Measurements from ENCODE around the gene TEP1. TPM values are rescaled to one million over a fixed set of nuclear protein-coding genes. Genes with fewer than 3 reads are reported as not detected.
A peak's percentile ranks its signal among the peaks of the same experiment; 100 is the strongest.
"Not testable (repeated sequence)": the region's sequence is repeated elsewhere in the genome, so short reads cannot be mapped to it uniquely, and the experiment has no call there.

Gene TEP1
- 17.1 and 21.8 TPM in 2 replicates for total RNA-seq
- polyA plus RNA-seq (2012): 15.5 TPM

GRCh38 chr14:20412876-20413743 lies at the start of gene TEP1:
Gene TEP1, minus strand, starts transcription at chr14:20413501. Its CDS starts 5,062 bp downstream, at chr14:20408439.
- DNase-seq (ENCODE audit: low read depth): peak; percentile 91

- peak; percentile 100 for DNase-seq (ENCODE audit: low read depth)
These were observed 48.2 kb upstream of the TEP1 start, which contains the start of gene PIP4P1 for GRCh38 chr14:20461225-20462141. Gene PIP4P1, minus strand, starts transcription at chr14:20461434. Its CDS starts 109 bp downstream, at chr14:20461325.

- no peak for DNase-seq (ENCODE audit: low read depth)
These were observed 47.3 kb upstream of the TEP1 start for GRCh38 chr14:20460458-20461224.

DNA sequence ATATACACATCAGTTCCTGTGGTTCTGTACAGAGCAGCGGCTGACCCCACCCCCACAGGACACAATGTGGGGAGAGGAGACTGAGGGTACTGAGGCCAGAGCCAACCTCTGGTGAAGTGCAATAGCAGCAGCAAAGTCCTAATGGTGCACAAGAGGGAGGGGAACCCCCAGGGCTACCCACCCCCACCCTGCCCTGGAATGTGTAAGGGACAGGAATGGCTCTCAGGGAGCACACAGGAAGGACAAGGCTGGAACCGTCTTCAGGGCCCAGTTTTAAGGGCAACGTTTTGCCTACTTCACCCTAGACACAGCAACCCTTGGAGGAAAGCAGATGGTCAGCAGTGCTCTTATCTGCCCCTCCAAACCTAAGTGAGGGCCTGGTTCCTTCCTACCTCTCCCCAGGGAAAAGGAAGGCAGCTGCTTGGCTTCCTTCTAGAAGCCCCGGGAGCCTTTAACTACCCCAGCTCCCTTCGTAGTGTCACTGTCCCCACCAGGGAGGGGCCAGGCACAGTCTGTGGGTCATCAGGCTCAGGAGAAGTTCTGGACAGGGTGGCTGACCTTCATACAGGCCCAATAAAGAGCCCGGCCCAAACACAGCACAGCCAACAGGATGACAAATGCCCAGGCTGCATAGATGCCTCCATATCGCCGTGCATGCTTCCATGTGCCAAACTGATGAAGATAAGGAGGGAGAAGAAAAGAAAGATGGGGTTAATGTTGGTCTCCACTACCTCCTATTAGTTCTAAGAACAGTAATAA lies 44.9 kb upstream of the TEP1 start:
- DNase-seq (ENCODE audit: low read depth): no peak

DNA sequence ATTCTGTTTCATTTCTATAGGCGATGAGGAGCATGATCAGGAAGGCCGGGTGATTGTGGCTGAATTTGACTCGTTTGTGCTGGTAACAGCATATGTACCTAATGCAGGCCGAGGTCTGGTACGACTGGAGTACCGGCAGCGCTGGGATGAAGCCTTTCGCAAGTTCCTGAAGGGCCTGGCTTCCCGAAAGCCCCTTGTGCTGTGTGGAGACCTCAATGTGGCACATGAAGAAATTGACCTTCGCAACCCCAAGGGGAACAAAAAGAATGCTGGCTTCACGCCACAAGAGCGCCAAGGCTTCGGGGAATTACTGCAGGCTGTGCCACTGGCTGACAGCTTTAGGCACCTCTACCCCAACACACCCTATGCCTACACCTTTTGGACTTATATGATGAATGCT lies 43.7 kb upstream of the TEP1 start:
- DNase-seq (ENCODE audit: low read depth): no peak

DNA sequence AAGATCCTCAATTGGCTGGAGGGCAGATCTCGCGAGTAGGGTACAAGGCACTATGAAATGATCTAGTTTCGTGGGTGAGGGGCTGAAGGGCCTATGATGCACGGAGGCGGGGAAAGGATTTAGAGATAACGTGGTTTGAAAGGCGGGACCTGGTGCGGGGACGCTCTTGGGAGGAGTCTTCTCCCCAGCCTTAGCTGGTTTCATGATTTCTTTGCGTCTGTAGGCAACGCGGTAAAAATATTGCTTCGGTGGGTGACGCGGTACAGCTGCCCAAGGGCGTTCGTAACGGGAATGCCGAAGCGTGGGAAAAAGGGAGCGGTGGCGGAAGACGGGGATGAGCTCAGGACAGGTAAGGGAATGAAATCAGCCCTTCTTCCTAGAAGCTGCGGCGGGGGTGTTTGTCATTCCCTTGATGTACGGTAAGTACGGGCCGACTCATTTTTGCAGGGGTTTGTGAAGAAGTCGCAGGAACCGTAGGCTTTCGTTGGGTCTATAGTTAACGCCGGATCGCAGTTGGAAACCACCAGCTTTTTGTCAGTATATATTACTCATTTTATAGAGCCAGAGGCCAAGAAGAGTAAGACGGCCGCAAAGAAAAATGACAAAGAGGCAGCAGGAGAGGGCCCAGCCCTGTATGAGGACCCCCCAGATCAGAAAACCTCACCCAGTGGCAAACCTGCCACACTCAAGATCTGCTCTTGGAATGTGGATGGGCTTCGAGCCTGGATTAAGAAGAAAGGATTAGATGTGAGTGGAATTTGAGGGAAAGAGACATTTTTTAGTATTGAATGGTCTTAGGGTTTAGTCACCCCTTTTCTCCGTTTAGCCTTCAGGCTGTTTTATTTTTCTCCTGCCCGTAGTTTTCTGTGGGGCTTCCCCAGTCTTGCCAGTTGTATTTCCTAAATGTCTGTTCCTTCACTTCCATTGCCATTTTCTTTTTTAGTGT lies 42.3 kb upstream of the TEP1 start:
- no peak for DNase-seq (ENCODE audit: low read depth)

DNA sequence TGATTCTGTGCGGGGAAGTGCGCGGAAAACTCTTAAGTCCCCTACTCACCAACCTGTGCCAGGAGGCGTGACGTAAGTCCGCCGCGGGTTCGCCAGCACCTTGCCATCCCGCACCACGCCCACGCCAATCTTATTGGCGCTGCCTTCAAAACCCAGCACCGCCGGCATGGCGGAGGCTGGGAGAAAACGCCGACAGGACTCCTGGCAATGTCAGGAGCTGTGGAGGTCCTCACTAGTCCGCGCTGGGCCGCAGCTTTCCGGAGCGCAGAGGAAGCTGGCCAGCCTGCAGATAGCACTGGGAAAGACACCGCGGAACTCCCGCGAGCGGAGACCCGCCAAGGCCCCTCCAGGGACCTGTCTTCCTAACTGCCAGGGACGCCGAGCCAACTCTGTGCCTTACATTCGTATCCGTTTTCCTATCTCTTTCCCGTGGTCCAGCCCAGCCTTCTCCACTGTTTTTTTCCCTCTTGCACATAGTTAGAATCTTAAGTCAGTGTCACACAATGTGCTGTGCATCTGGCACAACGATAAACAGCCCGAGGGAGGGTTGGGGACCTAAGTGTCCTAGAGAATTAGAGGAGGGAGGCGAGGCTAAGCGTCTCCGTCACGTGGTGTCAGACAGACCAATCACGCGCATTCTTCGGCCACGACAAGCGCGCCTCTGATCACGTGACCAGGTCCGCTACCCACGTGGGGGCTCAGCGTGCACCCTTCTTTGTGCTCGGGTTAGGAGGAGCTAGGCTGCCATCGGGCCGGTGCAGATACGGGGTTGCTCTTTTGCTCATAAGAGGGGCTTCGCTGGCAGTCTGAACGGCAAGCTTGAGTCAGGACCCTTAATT lies 41.4 kb upstream of the TEP1 start, which contains the start of the genes APEX1 and OSGEP:
Gene APEX1 (plus strand): TSS at position 711 of the 839 bp plus-strand sequence. CDS start 420 bp downstream, outside the sequence.
Gene OSGEP (minus strand): TSS at position 297 of the 839 bp plus-strand sequence. CDS start 129 bp downstream, at position 168.
- peak; percentile 100 for DNase-seq (ENCODE audit: low read depth)

GRCh38 chr14:20452831-20453230 lies 39.5 kb upstream of the TEP1 start:
- not testable (repeated sequence) for DNase-seq (ENCODE audit: low read depth)

GRCh38 chr14:20446889-20447288 lies 33.6 kb upstream of the TEP1 start:
- DNase-seq (ENCODE audit: low read depth): no peak

DNA sequence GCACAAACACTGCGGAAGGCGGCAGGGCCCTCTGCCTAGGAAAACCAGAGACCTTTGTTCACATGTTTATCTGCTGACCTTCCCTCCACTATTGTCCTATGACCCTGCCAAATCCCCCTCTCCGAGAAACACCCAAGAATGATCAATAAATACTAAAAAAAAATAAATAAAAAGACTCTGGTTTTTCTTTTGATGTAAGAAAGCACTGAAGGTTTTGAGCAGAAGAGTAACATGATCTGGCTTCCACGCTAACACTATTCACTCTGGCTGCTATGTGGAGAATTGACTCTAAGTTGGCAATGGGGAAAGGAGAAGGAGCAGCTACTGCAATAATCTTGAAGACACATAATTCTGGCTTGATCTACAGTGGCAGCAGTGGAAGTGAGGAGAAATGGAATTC lies 30.3 kb upstream of the TEP1 start:
- DNase-seq (ENCODE audit: low read depth): not testable (repeated sequence)

- DNase-seq (ENCODE audit: low read depth): peak; percentile 36
These were observed 28.2 kb upstream of the TEP1 start for GRCh38 chr14:20441461-20441860.

- DNase-seq (ENCODE audit: low read depth): no peak
These were observed 27.6 kb upstream of the TEP1 start for GRCh38 chr14:20440882-20441281.

DNA sequence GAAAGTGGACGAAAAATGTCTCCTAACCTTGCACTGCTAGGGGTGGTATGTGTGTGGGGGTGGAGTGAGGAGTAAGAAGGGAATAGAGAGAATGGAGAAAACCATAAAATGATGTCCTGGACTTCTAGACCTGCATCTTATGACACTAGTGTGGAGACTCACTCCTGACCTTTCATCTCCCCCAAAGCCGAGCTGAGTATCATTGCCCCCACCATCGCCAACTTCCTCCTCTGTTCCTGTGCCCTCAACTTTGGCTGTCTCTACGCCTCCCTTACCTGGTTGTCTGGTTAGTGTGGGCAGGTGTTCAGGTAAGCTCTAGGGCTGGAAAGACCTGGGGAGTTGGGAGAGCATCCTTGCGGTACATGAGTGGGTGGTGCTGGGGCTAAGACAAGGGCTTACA lies 27.2 kb upstream of the TEP1 start:
- no peak for DNase-seq (ENCODE audit: low read depth)

GRCh38 chr14:20438664-20439063 lies 25.4 kb upstream of the TEP1 start:
- no peak for DNase-seq (ENCODE audit: low read depth)

- DNase-seq (ENCODE audit: low read depth): peak; percentile 33
These were observed 23.1 kb upstream of the TEP1 start for GRCh38 chr14:20436363-20436755.

DNA sequence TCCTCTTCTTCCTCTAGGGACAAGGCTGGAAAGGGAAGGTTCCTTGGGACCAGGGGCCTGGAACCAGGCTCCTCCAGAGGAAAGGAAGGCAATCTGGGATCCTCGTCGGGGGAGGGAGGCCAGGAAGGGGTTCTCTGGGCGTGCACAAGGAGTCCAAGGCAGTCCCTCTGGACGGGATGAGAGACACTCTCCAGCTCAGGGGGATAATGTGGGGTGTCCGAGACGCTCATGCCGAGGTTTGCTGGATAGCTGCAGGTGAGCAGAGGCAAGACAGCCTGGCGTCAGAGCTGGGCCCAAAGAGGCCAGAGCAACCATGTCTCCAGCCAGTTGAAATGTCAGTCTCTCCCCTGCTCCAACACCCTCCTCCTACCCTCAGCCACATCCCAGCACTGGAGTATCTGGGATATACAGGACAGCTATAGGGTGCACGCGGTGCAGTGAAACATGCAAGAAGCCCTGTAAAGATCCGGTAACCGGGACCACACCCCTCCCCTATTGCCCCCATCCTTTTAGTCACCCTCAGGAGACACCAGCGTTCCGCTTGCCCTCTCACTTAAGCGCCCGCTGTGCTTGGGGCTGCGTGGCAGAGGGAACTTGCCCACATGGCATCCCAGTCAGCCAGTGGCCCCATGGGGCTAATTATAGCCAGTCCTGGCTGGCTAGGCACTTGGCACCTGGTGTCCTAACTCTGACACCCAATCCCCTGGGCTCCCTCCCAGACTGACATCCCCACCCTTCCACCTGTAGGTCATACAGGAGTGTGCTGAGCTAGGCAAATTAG lies 22.5 kb upstream of the TEP1 start, which contains the start of gene KLHL33:
Gene KLHL33 (minus strand): TSS at position 585 of the 781 bp plus-strand sequence. CDS start 355 bp downstream, at position 230.
- DNase-seq (ENCODE audit: low read depth): peak; percentile 46

Measured in myocyte (in vitro differentiated cells).